Trophoblast cell (in vitro differentiated cells and primary cell): Measurements from ENCODE around the gene HOXC11.
A peak's percentile ranks its signal among the peaks of the same experiment; 100 is the strongest.

ENCODE experiments used
- DNase-seq, 2 donors: peaks; one replicate each; pipeline ENCODE4 v3.0.0-alpha.2; 2016
- H2AFZ ChIP-seq: 2 replicates; pipeline ENCODE4 v1.6.1; 2013; ENCODE audit warnings: low read length, moderate library complexity, mild to moderate bottlenecking; ENCODE audit not compliant: insufficient read depth, poor library complexity
- H2AK5ac ChIP-seq: 2 replicates; pipeline ENCODE4 v1.6.1; 2013; ENCODE audit warnings: mild to moderate bottlenecking, low read length
- H2BK120ac ChIP-seq: 2 replicates; pipeline ENCODE4 v1.6.1; 2013; ENCODE audit warnings: low read length, mild to moderate bottlenecking, moderate library complexity; ENCODE audit not compliant: insufficient read depth, poor library complexity
- H2BK12ac ChIP-seq: 2 replicates; pipeline ENCODE4 v1.6.1; 2013; ENCODE audit warnings: mild to moderate bottlenecking, low read length, moderate library complexity
- H2BK5ac ChIP-seq: 2 replicates; pipeline ENCODE4 v1.6.1; 2013; ENCODE audit warnings: low read length, low read depth, moderate library complexity, mild to moderate bottlenecking; ENCODE audit not compliant: poor library complexity
- H3K14ac ChIP-seq: 2 replicates; pipeline ENCODE4 v1.6.1; 2013; ENCODE audit warnings: mild to moderate bottlenecking, low read length
- H3K18ac ChIP-seq: 2 replicates; pipeline ENCODE4 v1.6.1; 2013; ENCODE audit warnings: mild to moderate bottlenecking, low read length
- H3K23ac ChIP-seq: 2 replicates; pipeline ENCODE4 v1.6.1; 2013; ENCODE audit warnings: low read length
- H3K27ac ChIP-seq: 2 replicates; pipeline ENCODE4 v1.5.1; 2013; ENCODE audit warnings: low read depth, mild to moderate bottlenecking, inconsistent platforms, low read length, moderate library complexity
- H3K27me3 ChIP-seq: 2 replicates; pipeline ENCODE4 v1.6.1; 2013; ENCODE audit warnings: inconsistent platforms, mild to moderate bottlenecking, low read length, moderate library complexity; ENCODE audit not compliant: insufficient read depth
- H3K36me3 ChIP-seq, 2 experiments: 1 replicate in 1 of 2; 2 replicates in 1 of 2; pipeline ENCODE4 v1.6.1; 2013; ENCODE audit warnings: low read length in 2 of 2, mild to moderate bottlenecking in 2 of 2, moderate library complexity in 1 of 2; ENCODE audit not compliant: insufficient read depth in 2 of 2, control insufficient read depth in 1 of 2
- H3K4ac ChIP-seq: 2 replicates; pipeline ENCODE4 v1.6.1; 2013; ENCODE audit warnings: low read depth, mild to moderate bottlenecking, low read length, moderate library complexity
- H3K4me1 ChIP-seq, 2 experiments: 1 replicate in 1 of 2; 2 replicates in 1 of 2; pipeline ENCODE4 v1.6.1; 2013; ENCODE audit warnings: low read length in 2 of 2, mild to moderate bottlenecking in 2 of 2, moderate library complexity in 1 of 2; ENCODE audit not compliant: insufficient read depth in 2 of 2, control insufficient read depth in 1 of 2
- H3K4me2 ChIP-seq: 2 replicates; pipeline ENCODE4 v1.6.1; 2013; ENCODE audit warnings: inconsistent platforms, mild to moderate bottlenecking, low read length, moderate library complexity
- H3K4me3 ChIP-seq: 2 replicates; pipeline ENCODE4 v1.5.1; 2013; ENCODE audit warnings: mild to moderate bottlenecking, low read depth, low read length, inconsistent platforms
- H3K79me1 ChIP-seq: one replicate; pipeline ENCODE4 v1.6.1; 2013; ENCODE audit warnings: low read length
- H3K79me2 ChIP-seq: 2 replicates; pipeline ENCODE4 v1.6.1; 2013; ENCODE audit warnings: low read length, mild to moderate bottlenecking; ENCODE audit not compliant: control insufficient read depth, insufficient read depth, poor library complexity
- H3K9ac ChIP-seq: 2 replicates; pipeline ENCODE4 v1.6.1; 2013; ENCODE audit warnings: mild to moderate bottlenecking, low read length
- H3K9me3 ChIP-seq: 2 replicates; pipeline ENCODE4 v1.6.1; 2013; ENCODE audit warnings: low read depth, mild to moderate bottlenecking, control low read depth, inconsistent platforms, low read length; ENCODE audit not compliant: insufficient read depth
- H4K12ac ChIP-seq: 2 replicates; pipeline ENCODE4 v1.6.1; 2013; ENCODE audit warnings: low read depth, mild to moderate bottlenecking, low read length, moderate library complexity
- H4K8ac ChIP-seq: 2 replicates; pipeline ENCODE4 v1.6.1; 2013; ENCODE audit warnings: low read depth, mild to moderate bottlenecking, low read length, moderate library complexity
- H4K91ac ChIP-seq: one replicate; pipeline ENCODE4 v1.6.1; 2013; ENCODE audit warnings: low read depth, mild to moderate bottlenecking, low read length, moderate library complexity
- WGBS: extraction: QIAGEN DNeasy Blood & Tissue Kit; methylation state at CpG from one replicate; pipeline ENCODE4 v1.1.7; 2013; ENCODE audit warnings: missing lambda C conversion rate; ENCODE audit not compliant: insufficient read length, insufficient coverage; ENCODE audit errors: extremely low coverage; 5-methylcytosine and 5-hydroxymethylcytosine counted together

The HOXC11 gene

DNA sequence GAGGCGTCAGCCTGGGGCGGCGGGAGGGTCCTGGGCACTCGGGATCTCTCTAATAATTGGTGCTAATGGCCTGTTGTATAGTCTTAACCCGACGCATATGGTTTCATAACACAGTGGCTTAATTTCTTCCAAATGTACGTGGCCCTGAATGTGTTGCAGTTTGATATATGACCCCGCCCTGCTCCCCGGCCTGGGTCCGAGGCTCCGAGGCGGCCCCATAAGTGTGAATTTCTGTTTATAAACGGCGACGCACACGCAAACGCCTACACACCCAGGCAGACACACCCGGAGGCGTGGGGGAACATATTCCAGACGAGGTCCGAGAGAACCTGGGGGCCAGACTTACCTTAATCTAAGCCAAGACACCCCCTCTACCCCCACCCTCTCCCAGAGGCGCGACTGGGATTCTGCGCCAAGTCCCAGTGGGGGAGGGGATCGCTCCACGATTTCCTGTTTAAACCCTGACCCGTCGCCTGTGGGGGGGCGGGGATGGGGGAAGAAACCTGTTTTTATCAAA is 45.6 kb downstream of the HOXC11 start:
- peaks cover 92% of the 10 kb centered on the region for H3K27me3 ChIP-seq
- peak overlapping the region; percentile 6 for H4K12ac ChIP-seq
- no peaks in the 10 kb centered on the region for H3K79me1 ChIP-seq
- H3K36me3 ChIP-seq: no peaks in the 10 kb centered on the region
- H2BK5ac ChIP-seq: no peak overlapping the region
- H3K23ac ChIP-seq: no peak overlapping the region
- no peaks in the 10 kb centered on the region for H3K79me2 ChIP-seq
- peak overlapping the region; percentile 70 for H4K8ac ChIP-seq
- peaks cover 4 to 7% of the 10 kb centered on the region in 2 experiments for H3K4me1 ChIP-seq
- H2BK12ac ChIP-seq: no peak overlapping the region
- H3K14ac ChIP-seq: no peak overlapping the region
- peak overlapping the region; percentile 78 for H3K4me2 ChIP-seq
- H3K4ac ChIP-seq: no peak overlapping the region
- no peak for DNase-seq
- no peak overlapping the region for H4K91ac ChIP-seq
- peak overlapping the region; percentile 59 for H3K4me3 ChIP-seq
- H3K9ac ChIP-seq: no peak overlapping the region
- no CpG with 5 or more reads among the region's 29 CpGs for WGBS
- H3K18ac ChIP-seq: no peak overlapping the region
- H2BK120ac ChIP-seq: no peak overlapping the region
- peaks cover 6% of the 10 kb centered on the region for H3K9me3 ChIP-seq
- H3K27ac ChIP-seq: no peak overlapping the region
- no peak overlapping the region for H2AK5ac ChIP-seq
- peak overlapping the region; percentile 38 for H2AFZ ChIP-seq

DNA sequence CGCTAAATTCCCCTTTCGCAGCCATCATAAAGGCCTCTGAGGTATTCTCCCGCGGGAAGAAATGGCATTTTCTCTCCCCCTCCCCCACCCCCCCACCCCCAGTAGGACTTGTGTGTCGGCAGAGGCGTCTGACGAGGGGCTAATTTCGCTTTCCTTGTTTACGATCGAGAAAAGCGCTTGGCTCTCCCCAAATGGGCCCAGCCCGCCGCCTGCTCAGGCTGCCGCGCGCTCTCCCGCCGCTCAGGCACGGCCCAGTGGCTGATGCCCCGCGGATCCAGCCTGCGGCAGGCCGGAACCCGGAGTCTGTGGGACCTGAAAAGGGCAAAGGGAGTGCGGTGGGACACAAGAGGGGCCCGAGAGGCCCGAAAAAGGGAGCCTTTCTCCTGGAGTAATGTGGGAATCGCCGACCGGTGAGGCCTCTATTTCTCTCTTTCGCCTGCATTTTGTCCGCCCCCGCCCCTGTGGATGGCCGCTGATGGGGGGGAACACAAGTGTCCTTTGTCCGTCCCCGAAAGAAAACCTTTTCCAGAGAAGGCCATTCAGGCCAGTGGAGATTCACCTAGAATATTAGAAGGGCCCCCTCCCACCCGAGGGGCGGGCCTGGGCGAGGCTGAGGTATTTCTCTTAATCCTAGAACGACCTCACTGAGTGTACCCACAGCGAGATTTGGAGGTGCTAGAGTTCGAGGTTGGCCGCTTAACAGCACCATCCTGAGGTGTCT is 46.3 kb downstream of the HOXC11 start:
- no peak overlapping the region for H4K8ac ChIP-seq
- H3K23ac ChIP-seq: no peak overlapping the region
- H3K4me3 ChIP-seq: no peak overlapping the region

DNA sequence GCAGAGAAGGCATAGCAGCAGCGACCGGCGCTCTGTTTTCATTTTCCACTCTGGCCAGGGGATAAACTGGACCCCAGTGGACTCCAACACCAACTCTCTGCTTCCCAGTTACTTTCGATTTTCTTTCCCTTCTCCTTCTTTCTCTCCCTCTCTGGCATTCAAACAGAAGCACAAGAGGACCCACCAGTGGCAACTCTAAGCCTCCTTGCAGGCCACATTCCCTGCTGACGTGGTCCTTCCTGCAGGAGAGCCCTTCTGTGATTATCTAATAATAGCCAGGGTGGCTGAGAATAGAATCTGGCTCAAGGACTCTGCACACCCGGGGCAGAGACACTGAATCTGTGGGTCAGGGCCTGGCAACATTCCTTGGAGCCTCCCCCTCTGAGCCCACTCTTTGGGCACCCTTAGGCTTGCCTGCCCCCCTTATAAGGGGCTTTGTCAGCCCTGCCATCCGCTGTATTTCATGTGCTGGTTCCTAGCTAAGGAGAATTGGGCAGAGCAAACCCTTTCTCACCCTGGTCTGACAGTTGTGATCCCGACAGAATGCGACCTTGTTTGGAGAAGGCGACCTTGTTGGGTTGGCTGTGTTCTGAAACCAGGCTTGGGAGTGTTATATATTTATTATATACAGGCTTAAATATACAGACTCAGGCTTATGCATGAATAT is 47.1 kb downstream of the HOXC11 start:
- Histone ChIP-seq H2BK12ac (no peak overlapping the region), H2BK120ac (no peak overlapping the region), H3K4ac (no peak overlapping the region)

More for the DNA sequence above, 46.3 kb downstream of the HOXC11 start:
- H3K4me2 ChIP-seq: peak overlapping the region; percentile 33
- H2BK5ac ChIP-seq: no peak overlapping the region
- H3K79me2 ChIP-seq: no peaks in the 10 kb centered on the region
- peaks cover 5% of the 10 kb centered on the region for H3K9me3 ChIP-seq
- no peak overlapping the region for H4K91ac ChIP-seq
- WGBS: no CpG with 5 or more reads among the region's 43 CpGs
- H3K36me3 ChIP-seq: no peaks in the 10 kb centered on the region
- H3K4me1 ChIP-seq: peaks cover 4 to 7% of the 10 kb centered on the region in 2 experiments
- no peak overlapping the region for H2AFZ ChIP-seq
- H3K4ac ChIP-seq: no peak overlapping the region
- H2AK5ac ChIP-seq: no peak overlapping the region
- H3K27me3 ChIP-seq: peaks cover 93% of the 10 kb centered on the region
- H3K27ac ChIP-seq: no peak overlapping the region
- no peak for DNase-seq
- no peak overlapping the region for H3K14ac ChIP-seq
- H3K9ac ChIP-seq: no peak overlapping the region
- H4K12ac ChIP-seq: no peak overlapping the region
- no peak overlapping the region for H2BK120ac ChIP-seq
- no peak overlapping the region for H2BK12ac ChIP-seq
- no peak overlapping the region for H3K18ac ChIP-seq
- H3K79me1 ChIP-seq: no peaks in the 10 kb centered on the region

GRCh38 chr12:54020591-54021405 is 47.9 kb downstream of the HOXC11 start:
- H2BK5ac ChIP-seq: no peak overlapping the region
- peak in 1 of 2 donors; percentile 44 for DNase-seq
- H2AK5ac ChIP-seq: no peak overlapping the region
- no peak overlapping the region for H3K18ac ChIP-seq
- no peak overlapping the region for H3K27ac ChIP-seq
- no peaks in the 10 kb centered on the region for H3K79me1 ChIP-seq
- H3K4me1 ChIP-seq: peaks cover 4 to 7% of the 10 kb centered on the region in 2 experiments
- no peaks in the 10 kb centered on the region for H3K36me3 ChIP-seq
- H3K4me2 ChIP-seq: no peak overlapping the region
- WGBS: no CpG with 5 or more reads among the region's 23 CpGs
- no peak overlapping the region for H2AFZ ChIP-seq
- H3K9ac ChIP-seq: no peak overlapping the region
- H4K91ac ChIP-seq: no peak overlapping the region
- no peak overlapping the region for H2BK12ac ChIP-seq
- no peaks in the 10 kb centered on the region for H3K79me2 ChIP-seq
- no peak overlapping the region for H4K12ac ChIP-seq
- H2BK120ac ChIP-seq: no peak overlapping the region
- no peak overlapping the region for H4K8ac ChIP-seq
- H3K4ac ChIP-seq: no peak overlapping the region
- H3K14ac ChIP-seq: no peak overlapping the region
- no peak overlapping the region for H3K23ac ChIP-seq
- H3K4me3 ChIP-seq: no peak overlapping the region
- H3K9me3 ChIP-seq: peaks cover 5% of the 10 kb centered on the region
- H3K27me3 ChIP-seq: peaks cover 88% of the 10 kb centered on the region

More for the DNA sequence above, 47.1 kb downstream of the HOXC11 start:
- no peak overlapping the region for H3K23ac ChIP-seq
- H2AFZ ChIP-seq: no peak overlapping the region
- H3K27ac ChIP-seq: no peak overlapping the region
- H3K4me1 ChIP-seq: peaks cover 4 to 7% of the 10 kb centered on the region in 2 experiments
- no peak overlapping the region for H2AK5ac ChIP-seq
- H3K9me3 ChIP-seq: peaks cover 5% of the 10 kb centered on the region
- H3K79me1 ChIP-seq: no peaks in the 10 kb centered on the region
- H3K14ac ChIP-seq: no peak overlapping the region
- no peaks in the 10 kb centered on the region for H3K36me3 ChIP-seq
- no peak overlapping the region for H3K4me2 ChIP-seq
- no peak overlapping the region for H2BK5ac ChIP-seq
- no peak overlapping the region for H4K8ac ChIP-seq
- no peaks in the 10 kb centered on the region for H3K79me2 ChIP-seq
- no peak overlapping the region for H3K18ac ChIP-seq
- no peak overlapping the region for H3K9ac ChIP-seq
- no peak for DNase-seq
- no CpG with 5 or more reads among the region's 10 CpGs for WGBS
- H3K4me3 ChIP-seq: no peak overlapping the region
- no peak overlapping the region for H4K91ac ChIP-seq
- no peak overlapping the region for H4K12ac ChIP-seq
- H3K27me3 ChIP-seq: peaks cover 92% of the 10 kb centered on the region
